GM18870 (cell line): Measurements from ENCODE around the gene RPIA.
A peak's percentile ranks its signal among the peaks of the same experiment; 100 is the strongest.
"Not testable (repeated sequence)": the region's sequence is repeated elsewhere in the genome, so short reads cannot be mapped to it uniquely, and the experiment has no call there.

Experiments used
- ATAC-seq: cut with Tn5 transposase; IDR thresholded peaks from one replicate; pipeline ENCODE4 v1.9.1; 2021; ENCODE audit warnings: moderate library complexity; ENCODE audit not compliant: unreplicated experiment

RPIA gene

DNA sequence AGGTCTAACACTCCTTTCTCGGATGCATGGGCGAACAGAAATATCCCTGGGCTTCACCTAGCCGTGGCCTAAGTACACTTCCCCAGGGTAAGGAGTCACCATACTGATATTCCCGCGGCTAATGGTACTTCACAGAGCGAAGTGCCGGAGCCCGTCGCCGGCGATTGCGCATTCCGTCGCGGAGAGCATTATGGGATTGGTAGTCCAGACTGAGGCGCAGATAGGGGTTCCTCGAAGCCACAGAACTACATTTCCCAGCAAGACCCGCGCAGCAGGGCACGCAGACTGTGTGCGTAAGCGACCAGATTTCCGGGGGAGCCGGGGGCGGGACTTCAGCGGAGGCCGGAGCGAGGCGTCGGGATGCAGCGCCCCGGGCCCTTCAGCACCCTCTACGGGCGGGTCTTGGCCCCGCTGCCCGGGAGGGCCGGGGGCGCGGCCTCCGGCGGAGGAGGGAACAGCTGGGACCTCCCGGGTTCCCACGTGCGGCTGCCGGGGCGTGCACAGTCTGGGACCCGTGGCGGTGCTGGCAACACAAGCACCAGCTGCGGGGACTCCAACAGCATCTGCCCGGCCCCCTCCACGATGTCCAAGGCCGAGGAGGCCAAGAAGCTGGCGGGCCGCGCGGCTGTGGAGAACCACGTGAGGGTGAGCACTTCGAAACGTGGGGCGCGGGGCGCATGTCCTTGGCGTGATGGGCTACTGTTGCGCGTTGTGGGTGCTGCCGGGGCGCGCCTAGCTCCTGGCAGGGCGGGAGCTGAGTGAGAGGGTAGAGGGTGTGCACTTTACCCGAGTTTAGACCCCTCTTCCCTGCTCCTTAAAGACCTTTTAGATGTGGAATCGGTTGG is at the start of gene RPIA:
Gene RPIA (plus strand): TSS at position 335 of the 845 bp plus-strand sequence. CDS start 26 bp downstream, at position 361.
- ATAC-seq, result peak; percentile 97

DNA sequence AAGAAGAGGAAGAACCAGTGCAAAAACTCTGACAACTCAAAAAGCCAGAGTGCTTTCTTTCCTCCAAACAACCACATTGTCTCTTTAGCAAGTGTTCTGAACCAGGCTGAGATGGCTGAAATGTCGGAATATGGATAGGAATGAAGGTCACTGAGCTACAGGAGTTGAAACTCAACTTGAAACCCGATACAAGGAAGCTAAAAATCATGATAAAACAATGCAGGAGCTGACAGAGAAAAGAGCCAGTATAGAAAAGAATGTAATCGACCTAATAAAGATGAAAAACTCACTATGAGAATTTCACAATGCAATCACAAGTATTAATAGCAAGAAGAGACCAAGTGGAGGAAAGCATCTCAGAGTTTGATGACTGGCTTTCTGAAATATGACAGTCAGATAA is 49.2 kb upstream of the RPIA start:
- no peak for ATAC-seq

DNA sequence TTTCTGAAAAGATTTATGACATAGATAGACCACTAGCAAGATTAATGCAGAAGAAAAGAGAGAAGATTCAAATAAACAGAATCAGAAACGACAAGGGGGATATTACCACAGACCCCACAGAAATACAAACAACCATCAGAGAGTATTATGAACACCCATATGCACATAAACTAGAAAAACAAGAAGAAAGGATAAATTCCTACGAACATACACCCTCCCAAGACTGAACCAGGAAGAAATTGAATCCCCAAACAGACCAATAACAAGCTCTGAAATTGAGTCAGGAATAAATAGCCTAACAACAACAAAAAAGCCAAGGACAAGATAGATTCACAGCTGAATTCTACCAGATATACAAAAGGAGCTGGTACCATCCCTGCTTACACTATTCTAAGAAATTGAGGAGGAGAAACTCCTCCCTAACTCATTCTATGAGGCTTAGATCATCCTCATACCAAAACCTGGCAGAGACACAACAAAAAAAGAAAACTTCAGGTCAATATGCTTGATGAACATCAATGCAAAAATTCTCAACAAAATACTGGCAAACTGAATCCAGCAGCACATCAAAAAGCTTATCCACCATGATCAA is 46.1 kb upstream of the RPIA start:
- ATAC-seq, result not testable (repeated sequence)

DNA sequence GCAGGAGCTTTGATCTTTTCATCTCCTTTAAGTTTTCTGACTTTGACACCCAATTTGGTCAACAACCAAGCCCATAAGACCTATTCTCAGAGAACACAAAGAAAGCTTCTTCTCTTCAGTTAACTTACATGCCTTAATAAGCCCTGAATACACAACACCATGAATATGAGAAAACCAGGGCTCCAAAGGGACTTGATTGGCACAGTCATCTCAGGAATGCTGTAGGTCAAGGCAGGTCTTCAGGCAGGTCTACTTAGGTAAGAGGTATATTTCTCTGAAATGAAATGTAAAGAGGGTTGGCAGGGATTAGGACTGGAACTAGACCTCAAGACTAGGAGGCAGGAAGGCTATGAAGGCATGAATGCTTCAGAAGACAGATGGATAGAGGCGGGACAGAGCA is 39.8 kb upstream of the RPIA start:
- ATAC-seq, result no peak

DNA sequence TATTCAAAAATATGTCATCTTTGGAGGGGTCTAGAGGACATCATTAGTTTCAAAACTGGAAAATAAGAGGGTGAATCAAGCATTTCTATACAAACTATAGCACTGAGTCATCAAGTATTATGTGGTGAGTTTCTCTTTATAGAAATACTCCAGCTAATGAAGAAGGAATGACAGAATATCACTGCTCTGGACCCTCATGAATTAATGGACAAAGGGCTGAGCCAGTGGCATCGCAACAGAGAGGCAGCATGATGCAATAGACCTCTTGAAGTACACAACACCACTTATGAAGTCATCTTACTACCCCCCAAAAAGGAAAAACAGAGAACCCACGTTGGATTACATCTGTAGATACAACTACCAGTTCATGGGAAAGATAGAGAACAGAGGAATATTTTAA is 36.8 kb upstream of the RPIA start:
- ATAC-seq, result no peak

DNA sequence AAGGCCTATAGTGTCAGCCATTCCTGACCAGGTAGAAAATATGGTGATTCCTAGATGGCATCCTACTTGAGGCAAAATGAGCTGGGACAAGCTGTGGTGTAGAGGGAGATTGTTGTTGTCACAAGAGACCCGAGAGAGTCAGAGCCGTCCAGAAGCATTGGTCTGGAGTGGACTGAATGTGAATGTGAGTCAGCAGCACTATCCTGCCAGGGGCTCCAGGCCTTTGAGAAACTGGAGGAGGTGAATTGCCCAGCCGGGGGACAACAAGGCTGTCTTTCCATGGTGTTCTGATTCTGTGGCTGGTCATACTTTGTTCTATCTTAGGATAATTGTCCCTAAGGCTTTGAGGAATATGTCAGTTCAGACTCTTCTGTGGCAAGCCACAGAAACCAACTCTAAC is 34.8 kb upstream of the RPIA start:
- no peak for ATAC-seq

DNA sequence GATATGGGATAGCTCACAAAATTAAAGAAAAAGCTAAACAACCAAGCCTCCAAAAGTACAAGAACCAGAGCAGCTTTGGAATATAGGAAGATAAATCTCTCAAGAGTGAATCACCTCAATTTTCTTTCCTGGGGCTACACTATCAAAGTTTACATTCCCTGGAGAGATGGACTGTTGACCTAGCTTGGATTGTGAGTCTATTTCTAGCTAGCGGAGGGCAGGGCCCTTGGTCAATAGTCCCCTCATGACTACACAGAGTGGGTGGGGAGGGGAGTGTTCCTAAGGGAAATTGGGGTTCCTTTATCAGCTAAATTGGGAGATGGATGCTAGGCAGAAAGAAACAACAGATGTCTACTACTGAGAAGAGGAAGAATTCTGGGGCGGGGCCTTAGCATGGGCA is 34.3 kb upstream of the RPIA start:
- no peak for ATAC-seq

DNA sequence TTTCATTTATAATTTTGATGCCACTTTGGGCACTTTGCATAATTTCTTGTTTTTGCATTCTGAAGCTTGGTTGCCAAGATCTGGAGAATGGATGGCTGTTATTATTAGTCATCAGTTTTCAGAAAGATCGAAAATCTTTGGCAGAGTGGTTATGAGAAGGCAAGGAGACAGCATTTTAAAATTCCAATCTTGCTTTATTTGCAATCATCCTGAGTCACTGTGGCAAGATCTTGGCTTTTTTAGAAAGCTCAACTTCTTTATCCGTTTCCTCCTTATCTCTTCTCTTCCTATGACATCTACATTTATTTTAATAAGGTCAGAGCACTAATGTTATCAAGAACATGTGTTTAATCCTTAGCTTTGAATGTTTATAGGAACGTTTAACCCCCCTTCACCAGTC is 33.1 kb upstream of the RPIA start:
- no peak for ATAC-seq

DNA sequence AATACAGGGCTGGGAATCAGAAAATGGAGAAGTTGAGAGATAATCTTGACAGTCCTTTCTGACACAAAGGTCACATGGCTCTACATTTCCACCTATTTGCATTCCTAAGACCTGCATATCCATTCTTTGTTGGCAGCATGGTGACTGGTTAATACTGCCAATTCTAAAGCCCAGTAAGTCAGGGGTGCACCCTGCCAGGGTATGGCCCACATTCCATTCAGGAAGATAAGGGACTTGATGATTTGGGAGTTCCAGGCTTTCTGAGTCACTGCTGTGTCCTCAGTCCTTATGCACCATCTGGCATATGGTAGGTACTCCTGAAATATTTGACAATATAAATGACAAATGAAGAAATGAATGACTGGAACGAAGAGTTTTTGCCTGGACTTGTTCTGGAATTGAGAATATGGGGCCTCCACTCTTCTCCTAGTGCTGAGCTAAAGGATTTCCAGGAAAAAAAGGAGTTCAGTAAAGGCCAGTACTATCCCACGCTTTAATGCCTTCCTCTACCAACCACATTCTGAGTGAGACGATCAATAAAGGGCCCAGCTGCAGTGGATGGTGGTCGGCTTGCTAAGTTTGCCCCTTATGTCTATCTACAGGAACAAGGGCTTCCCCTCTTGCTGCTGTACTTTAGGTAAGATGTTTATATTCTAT is 32.5 kb upstream of the RPIA start:
- no peak for ATAC-seq

DNA sequence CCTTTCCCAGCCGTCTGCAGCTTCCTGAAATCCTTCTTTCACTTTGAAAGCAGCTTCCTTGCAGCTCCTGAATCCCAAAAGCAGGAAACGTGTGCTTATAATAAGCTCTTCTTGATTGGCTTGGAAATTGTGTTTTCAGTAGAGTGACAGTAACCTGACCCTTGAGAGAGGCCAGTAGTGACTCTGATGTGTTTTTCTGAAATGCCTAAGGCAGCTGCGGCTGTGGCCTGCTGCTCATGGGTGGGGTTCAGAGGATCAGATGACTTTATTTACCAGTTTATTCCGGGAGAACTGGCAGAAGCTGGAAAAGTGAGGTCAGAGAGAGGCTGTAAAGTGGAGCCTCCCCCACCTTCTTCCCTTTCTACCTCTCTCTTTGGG is 31.9 kb upstream of the RPIA start:
- ATAC-seq, result no peak

DNA sequence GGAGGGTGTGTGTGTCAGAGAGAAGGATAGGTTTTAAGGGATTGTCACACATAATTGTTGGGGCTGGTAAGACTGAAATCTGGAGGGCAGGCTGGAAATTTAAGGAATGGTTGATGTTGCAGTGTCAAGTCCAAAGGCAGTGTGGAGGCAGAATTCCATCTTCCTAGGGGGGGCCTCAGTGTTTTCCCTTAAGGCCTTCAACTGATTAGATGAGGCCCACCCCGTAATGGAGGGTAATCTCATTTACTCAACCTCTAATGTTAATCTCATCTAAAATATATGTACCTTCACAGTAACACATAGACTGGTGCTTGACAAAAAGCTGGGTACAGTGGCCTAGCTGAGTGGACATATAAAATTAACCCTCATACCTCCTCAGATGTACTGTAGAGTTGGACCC is 30.9 kb upstream of the RPIA start:
- no peak for ATAC-seq

DNA sequence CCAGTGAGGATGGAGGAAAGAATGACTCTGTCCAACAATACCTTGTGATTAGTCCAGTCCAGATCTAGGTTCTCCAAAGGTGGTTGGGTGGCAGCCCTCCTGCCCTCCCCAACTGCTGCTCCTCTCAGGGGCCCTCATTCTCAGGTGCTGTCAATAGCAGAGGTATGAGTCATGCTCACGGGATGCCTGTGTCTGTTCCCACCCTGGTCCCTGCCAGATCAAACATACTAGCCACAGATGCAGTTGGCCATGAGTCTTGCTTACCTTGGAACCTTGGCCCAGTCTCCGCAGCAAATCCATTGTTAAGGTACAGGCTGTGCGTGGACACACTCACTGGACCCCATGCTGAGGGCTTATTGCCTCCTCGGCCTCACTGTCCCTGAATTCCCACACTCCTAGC is 24.9 kb upstream of the RPIA start:
- ATAC-seq, result no peak

DNA sequence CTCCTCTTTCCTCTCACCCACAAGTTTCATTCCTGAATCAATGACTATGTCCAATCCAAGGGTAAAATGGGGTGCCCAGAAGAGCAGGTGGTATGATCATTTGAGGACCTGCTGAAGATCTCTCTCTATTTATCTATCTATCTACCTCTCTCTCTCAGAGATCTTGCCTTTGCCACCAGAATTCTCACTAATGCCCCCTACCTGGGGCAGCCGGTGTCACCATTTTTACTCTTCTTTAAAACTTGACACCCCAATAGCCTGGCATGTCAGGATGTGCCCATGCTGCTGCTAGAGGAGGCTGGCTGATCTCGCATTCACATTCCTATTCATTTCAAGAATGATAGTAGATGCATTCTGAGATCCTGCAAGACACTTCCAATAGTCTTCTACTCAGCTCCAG is 24.3 kb upstream of the RPIA start:
- no peak for ATAC-seq

DNA sequence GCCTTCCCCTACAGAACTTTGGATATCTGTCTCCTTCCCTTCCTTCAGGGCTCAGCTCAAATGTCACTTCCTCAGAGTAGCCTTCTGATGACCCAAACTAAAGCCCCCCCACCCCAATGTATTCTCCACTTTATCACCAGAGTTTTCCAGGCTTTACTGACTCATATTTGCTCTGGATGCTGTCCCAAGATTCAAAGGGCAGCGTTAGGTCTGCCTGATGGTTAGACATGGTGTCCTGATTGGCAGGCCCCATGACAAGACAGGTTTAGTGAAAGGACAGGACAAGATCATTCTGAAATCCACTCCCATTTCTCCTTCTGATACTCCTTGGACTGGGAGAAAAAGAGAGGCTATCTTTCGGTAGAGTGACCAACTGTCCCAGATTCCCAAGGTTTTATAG is 22.6 kb upstream of the RPIA start:
- ATAC-seq, result no peak

DNA sequence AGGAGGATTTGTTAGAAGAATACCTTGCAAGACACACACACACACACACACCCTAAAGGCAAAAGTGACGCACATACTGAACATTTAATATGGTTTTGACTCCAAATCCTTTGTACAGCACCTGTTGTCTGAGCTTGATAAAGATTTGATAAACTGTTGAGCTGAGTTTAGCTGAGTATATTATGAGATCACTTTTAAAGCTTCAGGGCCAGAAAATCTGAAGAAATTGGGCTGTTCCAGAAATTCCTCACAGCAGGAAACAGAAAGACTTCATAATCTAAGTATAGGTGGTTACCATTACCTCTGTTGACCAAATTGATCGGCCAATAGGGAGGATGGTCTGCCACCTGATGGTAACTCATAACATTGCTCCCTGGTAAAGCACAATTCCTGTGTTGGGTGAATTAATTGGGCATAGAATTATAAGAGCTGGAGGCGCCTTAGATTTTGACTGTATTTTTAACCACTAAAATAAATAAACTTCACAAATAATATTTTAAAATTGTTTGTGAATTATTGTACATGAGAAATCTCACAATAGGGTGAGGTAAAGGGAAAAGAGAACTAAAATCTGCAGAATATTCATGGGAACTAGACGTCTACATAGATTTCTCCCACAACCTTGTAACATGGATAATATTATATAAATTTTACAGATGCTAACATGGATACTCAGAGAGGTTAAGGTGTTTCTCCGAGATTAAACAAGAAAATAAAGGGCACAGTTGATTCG is 21.8 kb upstream of the RPIA start:
- peak; percentile 72 for ATAC-seq

DNA sequence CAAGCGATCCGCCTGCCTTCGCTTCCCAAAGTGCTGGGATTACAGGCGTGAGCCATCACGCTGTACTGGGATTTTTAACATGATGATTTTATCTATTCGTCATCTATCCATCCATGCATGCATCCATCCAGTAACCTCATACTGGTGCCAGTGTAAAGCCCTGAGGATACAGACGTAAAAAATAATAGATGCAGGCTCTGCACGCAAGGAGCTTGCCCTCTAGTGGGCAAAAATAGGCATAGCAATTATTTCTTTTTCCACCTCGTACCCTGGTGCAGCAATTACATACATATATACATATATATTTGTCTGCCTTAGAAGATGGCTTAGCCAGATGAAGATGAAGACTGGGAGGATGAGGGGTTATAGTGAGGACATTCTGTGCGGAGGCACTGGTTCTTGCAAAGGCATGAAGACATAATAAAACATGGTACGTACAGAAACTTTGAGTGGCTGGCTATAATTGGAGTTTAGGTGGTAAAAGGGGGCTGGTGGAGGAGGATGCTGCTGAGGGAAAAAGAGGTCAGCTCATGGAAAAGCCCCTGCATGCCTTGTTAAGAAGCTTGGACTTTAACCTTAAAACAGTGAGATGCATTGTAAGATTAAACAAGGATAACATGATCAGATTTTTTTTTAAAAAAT is 19.6 kb upstream of the RPIA start:
- ATAC-seq, result peak; percentile 41

DNA sequence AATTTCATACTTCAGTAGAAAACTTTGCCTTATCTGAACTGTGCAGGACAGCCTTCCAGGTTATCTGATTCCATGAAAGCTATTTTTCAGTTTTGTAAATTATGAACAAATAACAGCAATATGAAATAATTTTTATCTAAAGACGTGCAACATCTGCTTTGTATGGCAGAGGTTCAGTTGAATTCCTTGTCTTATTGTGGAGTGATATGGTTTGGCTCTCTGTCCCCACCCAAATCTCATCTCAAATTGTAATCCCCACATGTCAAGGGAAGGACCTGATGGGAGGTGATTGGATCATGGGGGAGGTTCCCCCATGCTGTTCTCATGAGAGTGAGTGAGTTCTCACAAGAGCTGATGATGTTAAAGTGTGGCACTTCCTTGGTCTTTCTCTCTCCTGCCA is 18.1 kb upstream of the RPIA start:
- ATAC-seq, result no peak

DNA sequence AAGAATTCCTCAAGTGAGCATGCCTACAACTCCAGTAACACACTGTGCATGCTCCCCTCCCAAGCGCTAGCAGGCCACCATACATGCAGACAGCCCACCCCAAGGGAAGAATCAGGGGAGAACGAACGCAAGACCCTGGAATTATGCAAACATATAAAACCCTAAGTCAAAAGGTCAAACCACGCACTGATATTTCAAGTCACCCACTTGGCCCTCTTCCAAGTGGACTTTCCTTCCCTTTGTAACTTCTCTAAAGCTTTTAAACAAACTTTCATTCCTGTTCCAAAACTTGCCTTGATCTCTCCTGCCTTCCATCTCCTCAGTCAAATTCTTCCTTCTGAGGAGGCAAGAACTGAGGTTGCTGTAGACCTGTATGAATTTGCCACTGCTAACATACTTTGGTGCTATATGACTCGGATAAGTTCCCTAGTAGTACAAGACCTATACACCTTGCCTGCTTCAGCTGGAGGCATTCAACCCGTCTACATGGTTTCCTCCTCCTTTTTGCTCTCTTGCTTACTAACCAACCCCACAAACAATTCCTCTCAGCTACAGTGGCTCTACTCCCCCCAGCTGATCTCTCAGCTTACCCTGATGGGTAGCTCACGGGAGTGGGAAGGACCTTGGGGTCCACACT is 11.1 kb upstream of the RPIA start:
- ATAC-seq, result no peak

DNA sequence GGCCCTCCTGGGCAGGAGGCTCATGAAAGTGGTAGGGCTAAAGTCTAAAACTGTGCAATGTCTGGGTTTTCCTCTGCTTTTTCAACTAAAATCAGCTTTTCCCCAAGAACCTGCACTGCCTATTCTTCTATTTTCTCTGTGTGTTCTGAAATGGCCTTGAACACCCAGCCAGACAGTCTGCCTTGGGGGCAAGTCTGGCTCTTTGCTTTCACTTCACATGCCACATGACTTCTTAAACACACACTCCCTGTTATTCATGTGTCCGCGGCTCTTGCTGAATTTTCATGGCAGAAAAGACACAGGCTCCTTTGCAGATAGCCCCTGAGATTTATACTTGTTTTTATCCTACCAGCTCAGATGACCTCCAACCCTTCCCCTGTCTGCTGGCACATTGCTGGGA is 10.6 kb upstream of the RPIA start:
- no peak for ATAC-seq

DNA sequence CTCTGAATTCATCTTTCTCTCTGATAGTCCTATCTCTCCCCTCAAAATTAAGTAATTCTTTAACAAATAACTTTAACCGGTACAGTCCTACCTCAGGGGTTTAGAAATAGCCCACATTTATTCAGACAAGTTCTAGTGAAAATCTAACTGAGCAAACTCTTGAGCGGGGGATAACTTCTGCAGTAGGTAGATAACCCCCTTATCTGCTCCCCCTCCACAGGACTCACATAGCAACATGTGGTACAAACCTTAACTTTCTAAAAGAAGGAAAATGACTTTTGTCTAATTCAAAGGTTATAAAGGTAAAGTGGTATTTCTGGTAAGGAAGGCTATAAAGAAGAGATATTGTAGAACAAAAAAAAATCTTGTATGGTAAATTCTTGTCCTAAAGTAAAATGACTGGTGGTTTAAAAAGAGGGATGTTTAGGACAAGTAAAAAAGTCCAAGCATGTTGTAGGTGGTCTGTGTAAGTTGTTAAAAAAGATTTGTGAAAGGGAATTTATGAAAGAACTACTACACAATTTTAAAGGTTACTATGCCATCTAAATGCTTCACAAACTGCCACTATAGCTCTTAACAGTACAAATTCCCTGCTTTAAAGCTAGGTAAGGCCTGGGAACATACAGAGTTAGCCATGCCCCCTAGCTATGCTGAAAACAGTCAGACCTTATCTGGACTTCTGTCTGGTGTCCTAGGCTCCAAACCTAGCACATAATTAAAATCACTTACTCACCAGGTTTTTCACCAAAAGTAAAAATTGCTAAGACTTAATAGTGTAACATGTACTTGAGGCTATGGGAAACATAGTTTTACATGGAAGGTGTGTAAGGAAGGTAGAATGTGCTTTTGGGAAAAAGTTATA is 8.1 kb upstream of the RPIA start:
- no peak for ATAC-seq
